HG03460 (cell line): ENCODE data around the gene PKD1.

ENCODE experiments used
- ATAC-seq: cut with Tn5 transposase; IDR thresholded peaks from one replicate; pipeline ENCODE4 v1.9.1; 2021; ENCODE audit not compliant: unreplicated experiment

PKD1 gene

DNA sequence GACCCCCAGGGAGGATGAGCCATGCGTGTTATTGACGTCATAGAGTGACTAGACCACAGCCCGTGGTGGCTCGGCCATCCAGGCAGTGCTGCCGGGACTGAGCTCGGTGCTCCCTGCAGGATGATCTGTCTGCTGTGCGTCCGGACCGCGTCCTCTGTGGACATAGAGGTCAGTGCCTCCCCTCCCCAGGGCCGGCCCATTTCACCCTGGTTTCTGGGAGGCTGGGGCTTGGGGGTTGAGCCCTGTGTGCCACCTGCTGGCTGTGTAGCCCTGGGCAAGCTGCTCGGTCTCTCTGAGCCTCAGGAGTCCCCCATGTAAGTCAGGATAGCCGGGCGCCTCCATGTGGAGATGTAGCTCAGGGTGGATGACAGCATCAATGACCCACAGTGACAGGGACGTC, 79.6 kb downstream of the PKD1 start:
- ATAC-seq = no peak

DNA sequence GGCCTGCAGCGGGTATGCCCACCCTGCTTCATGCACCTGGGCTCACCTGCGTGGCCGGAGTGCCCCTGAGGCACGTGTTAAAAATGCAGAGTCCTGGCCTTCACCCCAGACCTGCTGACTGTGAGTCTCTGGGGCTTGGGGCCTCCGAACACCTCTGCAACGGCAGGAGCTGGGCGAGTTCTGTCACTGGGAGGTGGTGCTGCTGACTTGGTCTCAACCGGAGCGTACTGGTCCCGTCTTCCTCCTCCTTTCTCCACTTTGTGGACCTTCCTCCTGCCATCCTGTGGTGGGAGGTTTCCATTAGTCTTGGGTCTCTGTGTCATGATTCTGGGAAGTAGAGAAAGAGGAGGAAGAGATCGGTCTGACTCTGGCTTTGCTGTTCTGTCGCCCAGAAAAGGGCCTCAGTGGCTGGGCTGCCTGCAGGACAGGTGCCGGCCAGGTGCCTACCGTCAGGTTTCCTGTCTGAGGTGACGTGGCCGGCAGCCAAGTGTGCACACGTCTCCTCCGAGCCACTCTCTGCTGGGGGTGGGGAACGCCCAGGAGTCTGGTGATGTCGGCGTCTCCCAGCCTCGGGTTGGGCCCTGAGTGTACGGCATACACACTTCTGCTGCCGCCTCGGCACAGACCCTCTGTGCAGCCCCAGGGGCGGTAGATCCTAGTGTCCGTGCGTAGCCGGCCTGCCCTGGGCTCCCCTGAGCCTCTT, 81.0 kb downstream of the PKD1 start:
- ATAC-seq = no peak

DNA sequence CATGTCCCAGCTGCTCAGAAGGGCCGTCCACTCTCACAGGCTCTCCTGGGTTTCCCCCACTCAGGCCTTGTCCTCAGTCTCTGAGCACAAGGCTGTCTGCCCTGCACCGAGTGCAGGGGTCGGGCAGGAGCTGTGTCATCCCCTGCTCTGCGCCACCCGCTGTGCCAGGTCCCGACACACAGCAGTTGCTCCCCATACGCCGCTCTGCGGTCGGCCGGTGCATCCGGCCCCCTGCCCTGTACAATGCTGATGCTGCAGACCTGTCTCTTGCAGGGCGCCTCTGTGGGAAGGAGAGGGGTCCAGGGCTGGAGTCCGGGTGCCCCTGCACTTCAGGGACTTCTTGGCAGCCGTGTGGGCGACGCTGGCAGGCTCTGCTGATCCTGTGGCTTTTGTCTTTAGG, 81.8 kb downstream of the PKD1 start:
- ATAC-seq = no peak

DNA sequence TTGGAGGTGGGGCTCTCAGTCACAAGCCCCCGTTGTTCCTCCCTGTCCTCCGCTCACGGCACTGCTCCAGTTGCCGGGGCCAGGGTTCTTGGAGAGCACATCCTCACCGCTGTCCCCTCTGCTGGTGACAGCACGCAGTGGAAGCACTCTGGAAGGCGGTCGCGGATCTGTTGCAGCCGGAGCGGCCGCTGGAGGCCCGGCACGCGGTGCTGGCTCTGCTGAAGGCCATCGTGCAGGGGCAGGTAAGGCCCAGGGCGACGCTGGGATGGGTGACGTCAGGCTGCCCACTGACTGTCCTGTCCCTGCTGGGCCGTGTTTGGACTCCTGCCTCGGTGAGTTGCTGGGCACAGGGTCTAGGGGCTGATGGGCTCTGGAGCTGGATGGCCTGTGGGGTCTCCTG, 82.5 kb downstream of the PKD1 start:
- ATAC-seq = no peak

DNA sequence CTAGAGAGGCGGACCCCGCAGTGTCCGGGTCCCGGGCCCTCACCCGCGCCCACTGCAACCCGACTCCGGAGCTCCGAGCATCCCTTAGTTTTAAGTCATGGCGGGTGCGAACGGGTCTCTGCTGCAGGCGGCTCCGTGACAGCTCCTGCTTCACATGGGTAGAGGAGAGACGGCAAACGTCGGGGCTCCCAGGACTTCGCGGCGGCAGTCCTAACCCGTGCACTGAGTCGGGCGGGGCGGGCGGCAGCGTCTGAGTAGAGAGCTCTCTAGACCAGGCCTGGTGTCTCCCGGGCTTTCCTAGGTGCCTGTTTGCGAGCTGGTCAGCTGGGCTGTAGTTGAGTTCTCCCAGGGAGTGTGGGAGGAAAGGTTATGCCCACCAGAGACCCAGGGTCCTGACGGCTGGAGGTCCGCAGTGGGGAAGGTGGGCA, 87.6 kb downstream of the PKD1 start:
- ATAC-seq = no peak

DNA sequence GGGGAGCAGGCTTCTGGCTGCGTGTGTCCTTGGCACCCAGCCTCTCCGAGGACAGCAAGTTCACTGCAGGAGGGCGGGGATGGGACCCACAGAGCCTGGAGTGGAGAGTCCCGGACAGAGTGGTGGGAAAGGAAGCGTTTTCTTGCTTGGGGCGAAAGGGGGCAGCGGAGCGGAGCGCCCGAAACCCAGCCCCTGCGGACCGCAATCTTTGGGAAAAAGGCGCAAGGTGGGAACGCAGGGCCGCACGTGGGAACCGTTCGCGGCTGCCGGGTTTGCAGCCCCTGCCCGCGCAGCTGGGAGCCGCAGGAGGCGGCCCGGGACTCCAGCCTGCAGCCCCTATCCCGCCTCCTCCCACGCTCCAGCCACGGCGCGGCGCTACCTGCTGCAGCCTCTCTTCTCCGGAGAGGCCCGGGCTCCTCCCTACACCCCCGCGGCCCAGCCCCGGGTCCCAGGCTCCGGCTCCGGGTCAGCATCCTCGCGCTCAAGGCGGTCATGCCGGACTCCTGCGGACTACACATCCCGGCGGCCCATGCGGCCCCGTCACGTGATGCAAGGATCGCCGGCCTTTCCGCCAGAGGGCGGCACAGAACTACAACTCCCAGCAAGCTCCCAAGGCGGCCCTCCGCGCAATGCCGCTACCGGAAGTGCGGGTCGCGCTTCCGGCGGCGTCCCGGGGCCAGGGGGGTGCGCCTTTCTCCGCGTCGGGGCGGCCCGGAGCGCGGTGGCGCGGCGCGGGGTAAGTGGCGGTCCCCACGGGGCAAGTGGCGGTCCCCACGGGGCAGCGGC, 88.2 kb downstream of the PKD1 start, which contains the start of the genes NTHL1 and TSC2:
TSS of gene NTHL1 (minus strand) at position 505 of the 786 bp plus-strand sequence. CDS start at position 494, 11 bp downstream.
TSS of gene TSC2 (plus strand) at position 656 of the 786 bp plus-strand sequence. CDS start 631 bp downstream, outside the sequence.
- ATAC-seq = peak; percentile 84

DNA sequence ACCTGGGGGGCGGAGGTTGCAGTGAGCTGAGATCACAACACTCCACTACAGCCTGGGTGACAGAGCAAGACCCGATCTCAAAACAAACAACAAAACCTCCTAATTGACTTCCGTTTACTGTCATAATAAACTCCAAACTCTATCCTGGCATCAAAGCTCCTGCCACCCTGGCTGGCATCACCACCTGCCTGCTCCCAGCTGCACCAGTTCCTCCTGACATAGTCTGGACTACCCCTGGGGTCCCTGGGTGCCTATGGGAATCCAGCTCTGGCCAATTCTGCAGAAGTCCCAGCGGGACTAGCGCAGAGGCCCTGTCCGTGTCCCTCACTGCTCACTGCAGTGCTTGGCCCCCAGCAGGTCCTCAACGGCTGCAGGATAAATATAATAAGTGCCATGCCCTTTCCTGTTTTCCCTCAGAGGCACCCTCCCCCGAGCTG, 88.8 kb downstream of the PKD1 start:
- ATAC-seq = no peak

DNA sequence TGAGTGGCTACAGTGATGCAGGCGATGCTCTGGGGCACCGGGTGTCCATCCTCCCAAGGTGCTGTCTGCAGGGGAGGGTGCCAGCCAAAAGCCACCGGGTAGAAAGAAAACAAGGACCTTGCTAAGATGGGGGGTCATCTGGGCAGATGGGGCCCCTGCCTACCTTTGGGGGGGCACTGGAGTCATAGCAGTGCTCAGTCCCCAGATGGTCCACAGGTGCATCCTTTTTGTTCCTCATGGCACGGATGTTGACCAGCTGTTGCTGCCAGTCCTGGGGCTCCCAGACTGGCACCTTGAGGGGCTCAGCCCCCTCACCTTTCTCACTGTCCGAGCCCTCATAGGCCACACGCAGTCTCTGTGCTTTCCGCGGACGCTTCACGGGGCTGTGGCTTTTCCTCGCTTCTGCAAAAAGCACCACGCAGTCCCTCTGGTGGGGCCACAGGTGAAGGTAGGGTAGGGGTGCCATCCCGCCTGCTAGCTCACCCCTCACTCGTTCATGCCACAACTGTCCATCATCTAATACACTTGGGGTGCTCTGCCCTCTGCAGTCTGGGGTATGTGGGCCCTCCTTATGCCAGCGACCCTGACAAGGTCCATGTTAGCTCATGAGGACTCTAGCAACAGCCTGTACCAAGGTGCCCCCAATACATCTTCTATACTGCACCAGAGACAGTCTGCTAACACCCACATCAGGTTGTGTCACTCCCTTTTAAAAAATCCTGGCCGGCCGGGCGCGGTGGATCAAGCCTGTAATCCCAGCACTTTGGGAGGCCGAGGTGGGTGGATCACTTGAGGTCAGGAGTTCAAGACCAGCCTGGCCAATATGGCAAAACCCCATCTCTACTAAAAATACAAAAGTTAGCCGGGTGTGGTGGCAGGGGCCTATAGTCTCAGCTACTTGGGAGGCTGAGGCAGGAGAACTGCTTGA, 89.5 kb downstream of the PKD1 start:
- no peak for ATAC-seq

DNA sequence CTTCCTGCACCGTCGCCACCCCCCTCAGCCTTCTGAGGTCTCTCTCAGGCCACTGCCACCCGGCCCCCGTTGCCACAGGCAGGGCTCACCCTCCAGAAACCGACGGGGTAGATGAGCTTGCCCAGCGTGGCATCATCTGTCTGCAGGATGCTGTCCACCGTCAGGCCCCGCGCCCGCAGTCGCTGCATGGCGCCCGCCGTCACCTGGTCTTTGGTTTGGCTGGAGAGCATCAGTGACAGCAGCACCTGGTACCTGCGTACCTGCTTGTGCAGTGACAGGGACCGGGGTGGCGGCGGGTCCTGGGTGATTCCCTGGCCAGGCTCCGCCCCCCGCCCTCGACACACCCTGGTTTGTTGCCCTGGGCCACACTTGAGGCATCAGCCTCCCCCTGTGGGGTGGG, 91.2 kb downstream of the PKD1 start:
- no peak for ATAC-seq

DNA sequence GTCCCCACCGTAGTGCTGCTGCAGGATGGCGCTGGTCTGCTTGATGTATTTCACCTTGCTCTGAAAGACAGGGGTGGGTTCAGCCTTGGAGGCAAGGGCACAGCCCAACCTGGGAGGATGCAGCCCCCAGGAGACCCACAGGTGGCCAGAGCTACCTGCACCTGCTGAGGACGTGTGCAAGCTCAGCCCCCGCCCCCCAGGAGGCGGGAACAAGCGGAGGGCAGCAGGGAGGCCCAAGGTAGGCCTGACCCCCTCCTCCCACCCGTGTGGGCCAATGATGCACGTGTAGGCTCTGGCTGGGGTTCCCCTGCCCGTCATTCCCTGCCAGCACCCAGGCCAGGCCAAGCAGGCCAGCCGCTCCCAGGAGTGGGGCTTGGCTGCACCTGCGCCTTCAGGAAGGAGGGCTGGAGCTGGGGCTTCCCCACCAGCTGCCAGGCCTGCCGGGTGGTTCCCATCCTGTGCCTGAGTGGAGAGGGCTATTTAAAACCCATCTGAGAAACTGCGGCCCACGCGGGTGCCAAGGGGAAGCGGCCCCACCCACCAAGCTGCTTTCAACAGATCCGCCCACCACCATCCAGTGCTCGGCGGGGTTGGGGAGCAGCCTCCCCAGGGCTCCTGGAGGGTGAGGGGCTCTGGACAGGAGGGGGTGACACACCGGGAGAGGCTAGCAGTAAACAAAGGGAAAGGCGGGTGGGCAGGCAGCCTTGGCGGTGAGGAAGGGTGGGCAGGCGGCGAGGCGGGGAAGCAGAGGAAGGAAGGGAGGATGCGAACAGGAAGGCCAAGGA, 91.8 kb downstream of the PKD1 start:
- no peak for ATAC-seq

DNA sequence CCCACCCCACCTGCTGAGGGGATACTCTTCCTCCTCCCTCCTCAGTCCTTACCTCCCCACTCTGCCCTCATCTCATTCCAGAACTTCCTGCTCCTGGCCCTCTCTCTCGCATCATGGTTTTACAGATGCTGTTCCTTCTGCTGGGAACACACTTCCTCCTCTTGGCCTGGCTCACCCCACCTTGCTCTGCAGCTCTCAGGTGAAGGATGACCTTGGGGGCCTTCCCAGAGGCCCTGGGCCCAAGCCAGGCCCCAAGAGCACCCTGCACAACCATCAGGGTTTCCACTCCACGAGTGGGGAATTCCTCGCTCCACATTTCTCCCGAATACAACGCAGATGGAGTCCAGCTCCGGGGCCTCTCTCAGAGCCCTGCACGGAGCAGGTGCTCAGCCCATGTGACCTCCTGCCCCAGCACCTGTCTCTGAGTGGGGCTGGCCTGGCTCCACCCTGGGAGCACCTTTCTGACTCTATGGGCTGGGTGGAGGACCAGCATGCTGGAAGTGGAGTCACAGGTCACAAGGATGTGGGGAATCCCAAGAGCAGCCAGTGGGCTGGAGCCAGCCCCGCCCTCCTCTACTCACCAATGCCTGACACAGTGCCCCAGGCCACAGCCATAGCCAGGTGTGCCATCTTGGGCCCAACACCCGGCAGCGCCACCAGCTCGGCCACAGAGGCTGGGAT, 92.6 kb downstream of the PKD1 start:
- ATAC-seq = no peak

DNA sequence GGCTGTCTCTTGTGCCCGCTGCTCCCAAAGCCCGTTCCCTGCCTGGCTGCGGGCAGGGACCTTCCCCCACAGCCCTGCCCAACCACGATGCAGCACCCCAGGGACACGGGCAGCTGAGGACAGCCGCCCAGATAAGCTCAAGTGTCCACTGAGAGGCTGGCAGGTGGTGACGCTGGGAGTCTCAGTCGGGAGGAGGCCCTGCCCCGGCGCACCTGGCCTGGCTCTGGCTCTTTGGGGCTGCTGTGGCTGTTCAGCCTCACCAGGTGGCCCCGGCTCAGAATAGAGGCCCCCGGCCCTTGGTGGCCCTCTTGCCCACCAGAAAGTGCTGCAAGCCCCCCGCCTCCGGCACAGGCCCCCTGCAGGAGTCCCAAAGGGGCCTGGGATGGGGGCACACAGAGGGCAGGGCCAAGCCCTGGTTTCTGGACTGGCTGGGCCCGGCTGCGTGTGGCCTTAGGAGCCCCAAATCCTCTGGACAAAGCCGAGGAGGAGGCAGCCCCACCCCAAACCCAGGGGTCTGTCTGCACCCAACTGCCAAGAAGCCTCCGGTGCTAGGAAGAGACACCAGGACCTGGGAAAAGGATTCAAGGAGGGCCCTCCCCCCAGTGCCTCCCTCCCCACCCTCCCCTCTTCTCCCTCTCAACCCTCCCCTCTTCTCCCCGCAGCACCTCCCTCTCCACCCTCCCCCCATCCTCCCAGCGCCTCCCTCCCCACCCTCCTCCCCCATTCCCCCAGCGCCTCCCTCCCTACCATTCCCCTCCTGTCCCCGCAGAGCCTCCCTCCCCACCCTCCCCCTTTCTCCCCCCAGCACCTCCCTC, 93.3 kb downstream of the PKD1 start:
- ATAC-seq = no peak

DNA sequence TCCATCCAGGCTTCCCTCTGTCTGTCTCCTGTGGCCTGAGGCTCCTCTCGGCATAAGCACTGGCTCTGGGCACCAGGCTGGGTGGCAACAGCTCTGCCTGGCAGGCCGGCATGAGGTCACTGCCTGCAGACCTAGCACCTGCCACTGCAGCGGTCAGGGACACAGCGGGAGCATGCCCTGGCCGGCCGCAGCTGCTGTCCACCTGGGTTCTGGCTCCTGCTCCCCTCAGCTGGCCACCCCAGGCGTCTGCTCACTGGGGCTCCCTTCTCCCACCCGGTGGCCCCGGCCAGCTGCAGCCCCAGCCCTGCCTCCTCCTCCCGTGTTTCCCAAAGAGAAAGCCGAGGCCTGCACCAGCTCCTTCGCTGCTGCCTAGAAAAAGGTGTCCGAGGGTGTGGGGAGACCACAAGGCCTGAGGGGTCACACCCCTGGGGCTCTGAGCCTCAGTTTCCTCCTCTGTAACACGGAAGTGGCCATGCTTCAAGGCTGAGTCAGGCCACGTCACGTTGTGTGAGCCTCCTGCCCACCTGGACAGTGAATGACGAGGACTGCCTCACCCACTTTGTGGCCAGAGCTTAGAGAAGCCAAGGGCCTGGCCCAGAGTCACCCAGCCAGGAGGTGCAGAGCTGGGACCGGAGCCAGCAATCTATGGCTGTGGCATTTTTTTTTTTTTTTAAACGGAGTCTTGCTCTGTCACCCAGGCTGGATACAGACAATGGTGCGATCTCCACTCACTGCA, 94.7 kb downstream of the PKD1 start:
- no peak for ATAC-seq

DNA sequence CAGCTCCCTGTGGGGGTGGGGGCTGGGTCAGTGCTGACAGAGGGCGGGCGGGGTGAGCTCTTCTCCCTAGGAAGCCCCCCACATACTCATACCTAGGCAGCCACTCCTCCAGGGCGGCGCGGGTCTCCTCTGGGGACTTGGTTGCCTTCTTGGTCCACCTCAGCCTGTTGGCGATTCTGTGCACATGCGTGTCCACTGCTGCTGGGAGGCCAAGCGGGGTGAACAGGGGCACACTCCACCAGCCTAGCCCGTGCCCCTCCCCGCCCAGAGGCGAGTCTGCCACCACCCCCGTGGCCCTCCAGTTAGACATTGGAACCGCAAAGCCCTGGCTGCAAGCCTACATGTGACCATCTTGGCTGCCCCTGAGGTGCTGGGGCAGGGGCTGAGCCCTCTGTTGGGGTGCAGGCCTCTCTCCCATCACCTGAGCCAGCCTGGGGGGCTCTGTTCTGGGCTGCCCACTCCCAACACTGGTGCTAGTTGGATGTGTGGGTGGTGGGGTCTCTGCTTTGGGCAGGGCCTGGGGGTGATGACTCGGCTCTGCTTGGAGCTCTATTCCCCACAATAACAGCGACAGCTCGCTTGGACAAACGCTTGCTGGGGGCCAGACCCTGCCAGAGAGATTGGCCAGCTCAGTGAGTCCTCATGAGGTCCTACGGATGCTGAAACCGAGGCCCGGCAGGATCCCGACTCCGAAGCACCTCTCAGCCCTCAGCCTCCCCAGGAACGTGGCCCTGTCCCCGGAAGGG, 95.5 kb downstream of the PKD1 start:
- no peak for ATAC-seq

DNA sequence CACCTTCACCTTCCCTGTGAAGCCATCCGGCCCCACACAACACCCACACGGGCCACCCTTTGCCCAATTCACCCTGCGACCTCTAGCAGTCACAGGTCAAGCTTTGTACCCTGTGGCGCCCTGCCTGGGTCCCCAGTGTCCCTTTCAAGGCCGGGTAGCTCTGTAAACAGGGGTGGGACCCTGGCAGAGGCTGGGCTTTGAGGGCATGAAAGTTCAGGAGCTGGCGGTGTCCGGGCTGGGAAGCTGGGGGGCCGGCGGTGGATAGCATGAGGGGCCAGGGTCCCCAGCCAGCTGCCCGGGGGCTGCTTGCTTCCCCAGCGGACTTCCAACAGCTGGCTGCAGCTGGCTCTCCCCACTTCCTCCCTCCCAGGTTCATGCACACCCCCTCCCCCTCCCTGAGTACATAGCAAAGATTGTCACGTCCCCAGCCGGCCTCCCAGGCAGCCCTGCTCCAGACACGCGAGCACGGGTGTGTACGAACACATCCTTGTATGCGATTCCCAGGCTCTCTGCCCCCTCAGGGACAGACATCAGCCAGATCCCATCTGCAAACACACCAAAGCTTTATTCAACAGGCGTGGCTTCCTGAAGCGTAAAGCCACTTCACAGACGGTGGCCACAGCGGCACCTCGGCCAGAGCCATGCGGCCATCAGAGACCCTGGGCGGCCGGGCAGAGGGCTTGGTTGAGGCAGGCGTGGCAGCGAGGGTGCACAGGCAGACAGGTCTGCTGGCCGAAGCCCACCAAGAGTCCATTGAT, 96.2 kb downstream of the PKD1 start:
- no peak for ATAC-seq
